Lower lobe of right lung (tissue), 2 donors: ENCODE measurements around the gene SLC16A6. TPM values are rescaled to one million over a fixed set of nuclear protein-coding genes. Genes with fewer than 3 reads are reported as not detected.
"Not testable (repeated sequence)": the region's sequence is repeated elsewhere in the genome, so short reads cannot be mapped to it uniquely, and the experiment has no call there.

Experiments
- ATAC-seq, 2 donors: fragments of 200-7000 bp; cut with Tn5 transposase; one replicate each; pipeline ENCODE4 v1.9.1; 2020 to 2022; ENCODE audit warnings: mild to moderate bottlenecking in 2 of 2, moderate library complexity in 2 of 2
- DNase-seq: peaks from one replicate; pipeline ENCODE4 v3.0.0-alpha.2; 2020
- H3K27ac ChIP-seq: fragments of 200-600 bp; one replicate; pipeline ENCODE4 v1.8.0; 2022
- H3K27me3 ChIP-seq: fragments of 200-600 bp; one replicate; pipeline ENCODE4 v1.8.0; 2022; ENCODE audit warnings: low read depth
- H3K36me3 ChIP-seq: fragments of 200-600 bp; one replicate; pipeline ENCODE4 v1.8.0; 2022; ENCODE audit warnings: mild to moderate bottlenecking
- H3K4me1 ChIP-seq: fragments of 200-600 bp; one replicate; pipeline ENCODE4 v1.8.0; 2022
- H3K4me3 ChIP-seq: fragments of 200-600 bp; one replicate; pipeline ENCODE4 v1.8.0; 2022; ENCODE audit warnings: mild to moderate bottlenecking
- H3K9me3 ChIP-seq: fragments of 200-600 bp; one replicate; pipeline ENCODE4 v1.8.0; 2022
- intact Hi-C: fragments of 100-400 bp; cut with DNase I; formaldehyde crosslinking; loops from one replicate; pipeline ENCODE4 v1.11.0; 2022
- total RNA-seq: library from RNA; stranded (reverse); fragmentation: NEBNext Ultra II Directional; extraction: Animal tissue kit (Norgen Biotek cat#: 25700); gene quantifications from one replicate; pipeline ENCODE4 v1.2.1, GENCODE V29; 2021
- TF ChIP-seq, protein P1 (sequence below): fragments of 200-600 bp; IDR thresholded peaks from one replicate; pipeline ENCODE4 v1.8.0; 2022; ENCODE audit warnings: antibody characterized with exemption, mild to moderate bottlenecking
- donor health status: DM: no; HTN: yes; CAD: no; lungs with severe emphysema.

Gene SLC16A6
- total RNA-seq, 1 donor from 2014 or later, result 7.5 TPM

DNA sequence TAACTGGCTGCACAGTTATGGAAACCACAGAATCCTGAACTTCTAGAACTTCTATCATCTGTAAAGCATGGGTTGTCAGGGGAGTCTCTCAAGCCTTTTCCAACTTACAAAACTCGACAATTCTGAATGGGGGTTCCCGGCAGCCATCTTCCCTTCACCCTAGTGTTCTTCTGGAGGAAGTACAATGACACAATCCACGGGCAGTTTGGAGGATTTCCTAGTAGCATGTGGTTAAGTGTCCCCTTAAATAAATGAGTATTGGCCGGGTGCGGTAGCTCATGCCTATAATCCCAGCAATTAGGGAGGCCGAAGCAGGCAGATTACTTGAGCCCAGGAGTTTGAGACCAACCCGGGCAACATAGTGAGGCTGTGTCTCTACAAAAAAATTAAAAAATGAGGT is 2.1 kb downstream of the SLC16A6 start:
- peaks cover 23% of the 10 kb centered on the region for H3K4me1 ChIP-seq
- no peaks in the 10 kb centered on the region for H3K36me3 ChIP-seq
- no peaks in the 10 kb centered on the region for H3K9me3 ChIP-seq
- H3K4me3 ChIP-seq, result no peak overlapping the region
- ATAC-seq (no peak), DNase-seq (no peak)
- H3K27ac ChIP-seq, result peak overlapping the region; percentile 92
- H3K27me3 ChIP-seq, result peaks cover 34% of the 10 kb centered on the region
- TF ChIP-seq, protein P1, sequence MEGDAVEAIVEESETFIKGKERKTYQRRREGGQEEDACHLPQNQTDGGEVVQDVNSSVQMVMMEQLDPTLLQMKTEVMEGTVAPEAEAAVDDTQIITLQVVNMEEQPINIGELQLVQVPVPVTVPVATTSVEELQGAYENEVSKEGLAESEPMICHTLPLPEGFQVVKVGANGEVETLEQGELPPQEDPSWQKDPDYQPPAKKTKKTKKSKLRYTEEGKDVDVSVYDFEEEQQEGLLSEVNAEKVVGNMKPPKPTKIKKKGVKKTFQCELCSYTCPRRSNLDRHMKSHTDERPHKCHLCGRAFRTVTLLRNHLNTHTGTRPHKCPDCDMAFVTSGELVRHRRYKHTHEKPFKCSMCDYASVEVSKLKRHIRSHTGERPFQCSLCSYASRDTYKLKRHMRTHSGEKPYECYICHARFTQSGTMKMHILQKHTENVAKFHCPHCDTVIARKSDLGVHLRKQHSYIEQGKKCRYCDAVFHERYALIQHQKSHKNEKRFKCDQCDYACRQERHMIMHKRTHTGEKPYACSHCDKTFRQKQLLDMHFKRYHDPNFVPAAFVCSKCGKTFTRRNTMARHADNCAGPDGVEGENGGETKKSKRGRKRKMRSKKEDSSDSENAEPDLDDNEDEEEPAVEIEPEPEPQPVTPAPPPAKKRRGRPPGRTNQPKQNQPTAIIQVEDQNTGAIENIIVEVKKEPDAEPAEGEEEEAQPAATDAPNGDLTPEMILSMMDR, result peak; percentile 10
- intact Hi-C loops, result no loop called here

DNA sequence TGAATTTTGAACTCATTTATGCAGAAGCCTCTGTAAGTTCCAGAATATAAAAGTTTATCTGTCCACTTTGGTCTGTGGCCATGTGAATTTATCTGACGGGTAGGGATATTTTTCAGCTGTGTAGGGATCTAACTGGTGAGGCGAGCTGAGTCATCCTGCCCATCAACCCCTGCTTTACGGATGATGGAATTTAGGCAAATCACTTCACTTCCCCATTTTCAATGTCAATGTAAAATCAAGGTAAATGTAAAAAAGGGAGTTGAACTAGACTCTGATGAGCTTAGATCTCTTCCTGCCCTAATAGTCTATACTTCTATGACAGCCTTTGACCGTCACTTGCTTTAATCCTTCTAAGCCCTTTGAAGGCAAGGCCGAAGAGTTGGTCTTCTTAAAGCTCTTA is 2.6 kb downstream of the SLC16A6 start:
- H3K9me3 ChIP-seq, result no peaks in the 10 kb centered on the region
- H3K27me3 ChIP-seq, result peaks cover 30% of the 10 kb centered on the region
- H3K4me1 ChIP-seq, result peaks cover 23% of the 10 kb centered on the region
- intact Hi-C loops, result no loop called here
- ATAC-seq, result no peak
- H3K36me3 ChIP-seq, result no peaks in the 10 kb centered on the region
- no peak overlapping the region for H3K4me3 ChIP-seq
- DNase-seq, result no peak
- H3K27ac ChIP-seq, result peak overlapping the region; percentile 58
- TF ChIP-seq, protein P1, result no peak

DNA sequence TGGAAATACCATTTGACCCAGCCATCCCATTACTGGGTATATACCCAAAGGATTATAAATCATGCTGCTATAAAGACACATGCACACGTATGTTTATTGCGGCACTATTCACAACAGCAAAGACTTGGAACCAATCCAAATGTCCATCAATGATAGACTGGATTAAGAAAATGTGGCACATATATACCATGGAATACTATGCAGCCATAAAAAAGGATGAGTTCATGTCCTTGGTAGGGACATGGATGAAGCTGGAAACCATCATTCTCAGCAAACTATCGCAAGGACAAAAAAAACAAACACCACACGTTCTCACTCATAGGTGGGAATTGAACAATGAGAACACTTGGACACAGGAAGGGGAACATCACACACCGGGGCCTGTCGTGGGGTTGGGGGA is 9.0 kb downstream of the SLC16A6 start:
- H3K4me3 ChIP-seq, DNase-seq, H3K27ac ChIP-seq, H3K9me3 ChIP-seq, intact Hi-C loops, H3K4me1 ChIP-seq, ATAC-seq, H3K36me3 ChIP-seq, H3K27me3 ChIP-seq: not testable (repeated sequence)

DNA sequence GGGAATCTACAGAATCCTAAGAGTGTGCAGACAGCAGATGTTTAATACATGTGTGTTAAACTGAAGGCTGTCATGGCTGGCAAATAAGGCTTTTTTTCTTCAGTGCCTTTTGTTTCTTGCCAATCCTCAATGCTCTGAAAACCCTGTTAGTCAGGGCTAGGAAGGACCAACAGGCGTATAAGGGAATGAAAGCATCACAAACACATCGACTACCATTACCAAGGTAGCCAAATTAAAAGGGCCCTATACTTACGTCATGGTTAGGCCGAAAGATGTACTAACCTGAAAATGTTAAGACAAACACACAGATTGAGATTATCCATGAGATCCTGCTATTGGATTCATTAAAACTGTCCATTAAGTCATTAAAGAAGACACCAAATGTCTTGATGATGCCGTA is 13.1 kb downstream of the SLC16A6 start:
- Histone ChIP-seq H3K27me3 (no peaks in the 10 kb centered on the region), H3K9me3 (peaks cover 8% of the 10 kb centered on the region), H3K27ac (no peak overlapping the region), H3K4me3 (no peak overlapping the region), H3K36me3 (no peaks in the 10 kb centered on the region), H3K4me1 (no peaks in the 10 kb centered on the region)
- TF ChIP-seq, protein P1, result no peak
- intact Hi-C loops, result no loop called here
- ATAC-seq (no peak), DNase-seq (no peak)

DNA sequence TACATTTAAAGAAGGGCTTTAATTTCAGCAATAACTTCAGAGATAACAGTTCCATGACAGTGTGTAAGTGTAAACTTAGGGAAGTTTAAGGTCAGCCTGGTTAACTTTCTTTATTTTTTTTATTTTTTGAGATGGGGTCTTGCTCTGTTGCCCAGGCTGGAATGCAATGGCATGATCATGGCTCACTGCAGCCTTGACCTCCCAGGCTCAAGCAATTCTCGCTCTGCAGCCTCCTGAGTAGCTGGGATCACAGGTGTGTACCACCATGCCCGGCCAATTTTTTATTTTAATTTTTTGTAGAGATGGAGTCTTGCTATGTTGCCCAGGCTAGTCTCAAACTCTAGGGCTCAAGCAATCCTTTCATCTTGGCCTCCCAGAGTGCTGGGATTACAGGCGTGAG is 14.6 kb downstream of the SLC16A6 start:
- DNase-seq, H3K9me3 ChIP-seq, intact Hi-C loops, ATAC-seq, H3K27ac ChIP-seq, H3K27me3 ChIP-seq, H3K4me3 ChIP-seq, H3K4me1 ChIP-seq: not testable (repeated sequence)
- peaks cover 13% of the 10 kb centered on the region for H3K36me3 ChIP-seq

DNA sequence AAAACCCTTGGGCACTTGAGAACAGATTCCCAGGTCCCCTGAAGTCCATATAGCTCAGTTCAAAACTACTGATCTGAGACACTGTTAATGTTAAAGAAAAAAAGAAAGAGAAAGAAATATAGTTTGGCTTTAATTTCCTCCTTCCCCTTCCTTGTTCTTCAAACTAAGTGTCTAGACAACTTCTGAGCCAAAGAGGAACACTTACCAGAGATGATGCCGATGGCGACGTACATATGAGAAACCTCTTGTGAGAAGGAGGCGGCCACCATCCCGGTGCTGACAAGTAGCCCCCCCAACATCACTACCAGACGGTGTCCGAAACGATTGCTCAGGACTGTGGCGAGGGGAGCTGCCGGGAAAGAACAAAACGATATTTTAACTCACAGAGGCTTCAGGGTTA is 17.2 kb downstream of the SLC16A6 start:
- Histone ChIP-seq H3K4me3 (no peak overlapping the region), H3K27me3 (no peaks in the 10 kb centered on the region), H3K27ac (no peak overlapping the region), H3K9me3 (peaks cover 8% of the 10 kb centered on the region), H3K36me3 (peaks cover 23% of the 10 kb centered on the region), H3K4me1 (no peaks in the 10 kb centered on the region)
- TF ChIP-seq, protein P1, result no peak
- ATAC-seq (peak in 1 of 2 donors; percentile 38), DNase-seq (no peak)
- intact Hi-C loops, result no loop called here

DNA sequence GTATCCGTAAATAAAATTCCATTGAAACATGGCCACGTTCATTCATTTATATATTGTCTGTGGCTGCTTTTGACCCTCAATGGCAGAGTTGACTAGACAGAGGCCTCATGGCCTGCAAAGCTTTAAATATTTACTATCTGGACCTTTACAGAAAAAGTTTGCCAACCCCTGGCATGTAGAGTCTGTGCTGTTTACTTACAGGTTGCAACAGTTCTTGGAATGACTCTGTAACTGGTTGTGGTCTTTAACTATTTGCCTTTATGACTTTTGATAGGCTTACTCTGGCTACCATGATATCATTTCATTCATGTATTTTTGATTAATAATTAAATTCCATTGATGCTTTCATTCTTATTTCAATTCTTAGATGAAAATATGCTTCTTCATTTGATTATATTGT is 25.1 kb downstream of the SLC16A6 start:
- H3K4me1 ChIP-seq, intact Hi-C loops, H3K27me3 ChIP-seq, H3K9me3 ChIP-seq, H3K27ac ChIP-seq, H3K4me3 ChIP-seq, DNase-seq, H3K36me3 ChIP-seq: not testable (repeated sequence)
- peak; percentile 34 to 68 for ATAC-seq
